GM12874 (cell line): ENCODE measurements around the gene JPH2.
A peak's percentile ranks its signal among the peaks of the same experiment; 100 is the strongest.

ENCODE experiments used
- TF ChIP-seq, protein P1 (sequence below): IDR thresholded peaks from 2 replicates; pipeline ENCODE4 v1.5.1; 2011; ENCODE audit warnings: low read depth, mild to moderate bottlenecking, control low read depth, low read length, moderate library complexity; ENCODE audit not compliant: insufficient read depth

The JPH2 gene

DNA sequence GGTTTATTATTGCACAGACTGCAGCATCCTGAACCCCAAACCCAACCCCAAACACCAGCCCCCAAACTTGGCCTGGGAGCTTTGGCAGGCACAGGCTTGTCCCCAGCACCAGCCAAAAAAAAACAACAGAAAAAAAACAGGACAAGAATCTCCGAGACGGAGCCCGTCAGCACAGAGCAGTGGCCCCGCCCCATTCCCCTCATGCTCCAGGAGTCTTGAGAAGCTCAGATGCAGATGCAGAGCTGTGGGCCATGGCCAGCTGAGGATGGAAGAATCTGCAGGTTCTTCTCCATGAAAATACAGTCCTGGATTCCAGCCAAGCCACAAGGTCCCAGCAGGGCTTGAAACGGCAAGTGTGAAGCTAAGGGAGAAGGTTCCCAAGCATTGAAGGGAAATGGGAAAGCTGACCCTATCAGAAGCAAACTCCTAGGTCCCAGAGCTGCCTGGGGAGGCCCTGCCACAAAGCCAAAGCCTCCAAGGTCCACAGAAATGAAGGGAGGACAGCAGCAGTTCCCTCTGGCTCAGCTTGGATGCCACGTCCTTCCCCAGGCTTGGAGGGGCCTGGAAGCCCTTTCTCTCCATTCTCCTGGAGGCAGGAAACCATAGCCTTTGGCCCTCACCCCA is 75.2 kb downstream of the JPH2 start:
- TF ChIP-seq, protein P1, sequence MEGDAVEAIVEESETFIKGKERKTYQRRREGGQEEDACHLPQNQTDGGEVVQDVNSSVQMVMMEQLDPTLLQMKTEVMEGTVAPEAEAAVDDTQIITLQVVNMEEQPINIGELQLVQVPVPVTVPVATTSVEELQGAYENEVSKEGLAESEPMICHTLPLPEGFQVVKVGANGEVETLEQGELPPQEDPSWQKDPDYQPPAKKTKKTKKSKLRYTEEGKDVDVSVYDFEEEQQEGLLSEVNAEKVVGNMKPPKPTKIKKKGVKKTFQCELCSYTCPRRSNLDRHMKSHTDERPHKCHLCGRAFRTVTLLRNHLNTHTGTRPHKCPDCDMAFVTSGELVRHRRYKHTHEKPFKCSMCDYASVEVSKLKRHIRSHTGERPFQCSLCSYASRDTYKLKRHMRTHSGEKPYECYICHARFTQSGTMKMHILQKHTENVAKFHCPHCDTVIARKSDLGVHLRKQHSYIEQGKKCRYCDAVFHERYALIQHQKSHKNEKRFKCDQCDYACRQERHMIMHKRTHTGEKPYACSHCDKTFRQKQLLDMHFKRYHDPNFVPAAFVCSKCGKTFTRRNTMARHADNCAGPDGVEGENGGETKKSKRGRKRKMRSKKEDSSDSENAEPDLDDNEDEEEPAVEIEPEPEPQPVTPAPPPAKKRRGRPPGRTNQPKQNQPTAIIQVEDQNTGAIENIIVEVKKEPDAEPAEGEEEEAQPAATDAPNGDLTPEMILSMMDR = no peak

DNA sequence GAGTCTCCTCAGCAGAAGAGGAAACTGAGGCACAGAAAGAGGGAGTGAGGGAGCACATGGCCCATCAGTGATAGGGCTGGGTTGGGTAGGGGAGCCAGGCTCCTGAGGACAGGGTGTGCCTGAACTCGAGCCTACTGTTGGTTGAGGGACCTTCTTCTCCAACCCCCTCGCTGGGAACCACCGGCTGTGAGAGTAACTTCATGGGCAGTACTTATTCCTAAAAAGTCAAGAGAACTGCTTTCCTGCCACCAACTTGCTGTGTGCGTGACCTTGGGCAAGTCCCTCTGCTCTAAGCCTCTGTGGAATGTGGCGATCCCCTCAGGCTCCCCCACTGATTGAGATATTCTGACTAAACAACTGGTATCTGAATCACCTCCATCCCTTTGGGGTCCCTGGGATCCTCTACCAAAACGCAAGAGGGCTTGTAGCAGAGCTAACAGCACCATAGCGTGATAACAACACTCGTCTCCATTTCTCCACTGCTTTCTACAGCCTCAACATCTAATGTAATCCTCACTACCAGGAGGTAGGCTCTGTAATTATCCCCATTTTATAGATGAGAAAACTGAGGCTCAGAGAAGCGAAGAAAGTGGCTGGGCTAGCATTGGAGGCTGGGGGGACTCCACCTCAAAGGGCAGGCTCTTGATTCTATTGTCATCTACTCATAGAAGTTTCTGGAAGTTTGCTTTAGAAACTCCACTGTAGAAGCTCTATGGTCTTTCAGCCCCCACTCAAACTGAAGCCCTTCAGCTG is 76.0 kb downstream of the JPH2 start:
- TF ChIP-seq, protein P1 = no peak

DNA sequence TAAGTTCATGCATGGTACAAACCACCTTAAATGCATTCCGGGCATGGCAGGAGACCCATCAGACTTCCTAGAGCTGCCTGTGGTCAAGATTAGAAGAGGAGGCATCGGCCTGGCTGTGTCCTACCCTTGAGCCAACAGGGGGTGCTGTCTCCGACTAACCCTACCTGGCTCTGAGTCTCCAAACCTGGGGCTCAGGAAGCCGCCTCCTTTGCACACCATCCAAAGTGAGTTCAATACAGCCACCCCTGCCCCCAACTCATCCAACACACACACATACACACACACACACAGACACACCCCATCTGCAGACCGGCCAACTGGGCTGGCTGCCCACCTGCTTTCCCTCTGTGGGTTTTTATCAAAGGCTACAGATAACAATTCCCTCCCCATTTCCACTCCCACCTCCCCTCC is 77.0 kb downstream of the JPH2 start:
- TF ChIP-seq, protein P1 = peak; percentile 21; the same call in 1 of the 2 replicates

DNA sequence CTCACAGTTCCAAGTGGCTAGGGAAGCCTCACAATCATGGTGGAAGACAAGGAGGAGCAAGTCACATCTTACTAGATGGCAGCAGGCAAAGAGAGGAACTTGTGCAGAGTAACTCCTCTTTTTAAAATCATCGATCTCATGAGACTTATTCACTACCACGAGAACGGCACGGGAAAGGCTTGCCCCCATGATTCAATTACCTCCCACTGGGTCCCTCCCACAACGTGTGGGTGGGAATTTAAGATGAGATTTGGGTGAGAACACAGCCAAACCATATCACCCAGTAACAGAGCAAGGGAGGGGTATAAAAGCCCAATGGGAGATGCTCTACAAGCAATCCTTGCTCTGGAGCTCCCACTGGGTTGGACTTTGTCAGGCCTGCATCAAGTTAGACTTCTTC is 80.4 kb downstream of the JPH2 start:
- TF ChIP-seq, protein P1 = no peak

DNA sequence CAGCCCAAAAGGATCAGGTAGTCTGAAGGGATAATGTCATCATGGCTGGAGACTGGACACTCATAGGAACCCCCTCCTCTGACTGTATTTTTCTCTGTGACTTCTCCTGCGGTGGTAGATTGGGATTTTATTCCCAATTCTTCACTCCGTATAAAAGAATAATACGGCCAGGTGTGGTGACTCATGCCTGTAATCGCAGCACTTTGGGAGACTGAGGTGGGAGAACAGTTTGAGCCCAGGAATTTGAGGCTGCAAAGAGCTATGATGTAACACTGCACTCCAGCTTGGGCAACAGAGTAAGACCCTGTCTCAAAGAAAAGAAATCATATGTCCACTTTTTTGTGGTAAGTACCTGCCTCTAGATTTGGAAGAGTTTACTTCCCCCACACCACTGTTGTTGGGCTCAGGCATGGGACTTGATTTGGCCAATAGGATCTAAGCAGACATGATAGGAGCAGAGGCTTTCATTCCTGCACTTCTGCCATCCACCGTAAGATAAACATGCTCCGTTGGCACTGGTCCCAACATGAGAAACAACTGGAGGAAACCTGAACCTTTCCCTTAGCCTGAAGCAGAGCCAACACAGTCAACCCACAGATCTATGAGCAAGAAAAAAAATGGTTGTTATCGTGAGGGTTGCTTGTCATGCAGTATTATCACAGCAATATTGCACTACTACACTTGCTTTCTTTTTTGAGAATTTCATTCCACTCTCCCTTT is 82.0 kb downstream of the JPH2 start:
- TF ChIP-seq, protein P1 = no peak

DNA sequence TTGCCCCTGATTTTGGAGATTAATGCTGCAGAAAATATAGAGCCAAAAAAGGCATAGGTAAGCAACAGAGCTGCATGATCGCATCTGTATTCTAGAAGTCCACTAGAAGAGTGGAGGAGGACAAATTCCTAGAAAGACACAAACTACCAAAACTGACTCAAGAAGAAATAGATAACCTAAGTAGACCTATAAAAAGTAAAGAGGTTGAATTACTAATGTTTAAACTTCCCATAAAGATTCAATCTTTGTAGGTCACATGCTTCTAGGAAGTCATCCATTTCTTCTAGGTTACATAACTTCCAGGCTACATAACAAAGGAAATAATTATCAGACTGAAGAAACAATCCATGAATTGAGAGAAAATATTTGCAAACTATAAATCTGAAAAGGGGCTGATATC is 84.4 kb downstream of the JPH2 start:
- TF ChIP-seq, protein P1 = no peak

DNA sequence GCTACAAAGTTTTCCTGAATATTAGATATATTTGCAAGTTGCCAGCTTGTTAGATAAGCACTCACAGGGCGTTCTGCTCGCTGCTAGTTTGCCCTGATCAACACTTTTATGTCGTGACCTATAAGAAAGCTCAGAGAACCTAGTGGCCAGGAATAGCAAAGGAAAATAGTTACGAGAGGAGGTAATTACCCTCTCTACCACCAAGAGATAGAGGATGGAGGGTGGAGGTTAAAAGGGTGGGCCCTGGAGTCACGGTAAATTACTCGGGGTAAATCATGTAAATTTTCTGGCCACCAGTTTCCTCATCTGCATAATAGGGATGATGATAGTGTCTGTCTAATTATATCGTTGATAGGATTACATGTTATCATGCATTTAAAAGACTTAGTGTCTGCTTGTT is 87.2 kb downstream of the JPH2 start:
- TF ChIP-seq, protein P1 = no peak
